Tibial nerve (tissue), 4 donors: ENCODE results near the gene NCBP2L. TPM values are rescaled to one million over a fixed set of nuclear protein-coding genes. Genes with fewer than 3 reads are reported as not detected.

Source experiments
- DNase-seq, 2 donors: peaks; one replicate each; pipeline ENCODE4 v3.0.0-alpha.2; 2019; ENCODE audit warnings: low spot score in 2 of 2
- H3K27ac ChIP-seq, 4 donors: fragments of 200-600 bp; sonication (generic) in 3 of 4; one replicate each; pipeline ENCODE4 v1.5.1; 2017 to 2019; ENCODE audit warnings: mild to moderate bottlenecking in 1 of 4
- H3K27me3 ChIP-seq, 2 donors: fragments of 200-600 bp; sonication (generic) in 1 of 2; one replicate each; pipeline versions ENCODE4 v1.5.1 to v1.6.0; 2017 to 2019
- H3K36me3 ChIP-seq, 3 donors: fragments of 200-600 bp; sonication (generic); one replicate each; pipeline ENCODE4 v1.5.1; 2018 to 2019
- H3K4me1 ChIP-seq, 4 donors: fragments of 200-600 bp; sonication (generic) in 3 of 4; one replicate each; pipeline ENCODE4 v1.5.1; 2017 to 2019
- H3K4me3 ChIP-seq, 4 donors: fragments of 200-600 bp; sonication (generic) in 3 of 4; one replicate each; pipeline ENCODE4 v1.5.1; 2017 to 2019; ENCODE audit warnings: mild to moderate bottlenecking in 1 of 4, moderate library complexity in 1 of 4
- H3K9me3 ChIP-seq, 4 donors: fragments of 200-600 bp; sonication (generic) in 3 of 4; one replicate each; pipeline ENCODE4 v1.5.1; 2017 to 2019
- EP300 ChIP-seq, 2 donors: sonication (generic); formaldehyde crosslinking; IDR thresholded peaks; one replicate each; pipeline ENCODE4 v1.6.1; 2017; ENCODE audit warnings: antibody characterized with exemption in 2 of 2, mild to moderate bottlenecking in 1 of 2
- POLR2A ChIP-seq, 2 donors: fragments of 450-650 bp; IDR thresholded peaks; one replicate each; pipeline ENCODE4 v1.6.1; 2017; ENCODE audit warnings: antibody characterized with exemption in 2 of 2, mild to moderate bottlenecking in 2 of 2, moderate library complexity in 2 of 2
- WGBS, 2 donors: methylation state at CpG; one replicate each; pipeline ENCODE4 v1.1.5; 2018; 5-methylcytosine and 5-hydroxymethylcytosine counted together
- total RNA-seq, 4 donors: library from RNA; depleted of rRNA; stranded (reverse); fragments of >200 nt; gene quantifications; one replicate each; pipeline ENCODE4 v1.1.0, GENCODE V29; 2016
- TF ChIP-seq, protein P1 (sequence below), 5 experiments: fragments of 200-600 bp in 3 of 5; fragments of 450-650 bp in 2 of 5; sonication (generic) in 3 of 5; IDR thresholded peaks; one replicate each; pipeline ENCODE4 v1.5.1; 2016 to 2019; ENCODE audit warnings: antibody characterized with exemption in 5 of 5, mild to moderate bottlenecking in 3 of 5, moderate library complexity in 2 of 5

NCBP2L gene
- total RNA-seq: not detected

DNA sequence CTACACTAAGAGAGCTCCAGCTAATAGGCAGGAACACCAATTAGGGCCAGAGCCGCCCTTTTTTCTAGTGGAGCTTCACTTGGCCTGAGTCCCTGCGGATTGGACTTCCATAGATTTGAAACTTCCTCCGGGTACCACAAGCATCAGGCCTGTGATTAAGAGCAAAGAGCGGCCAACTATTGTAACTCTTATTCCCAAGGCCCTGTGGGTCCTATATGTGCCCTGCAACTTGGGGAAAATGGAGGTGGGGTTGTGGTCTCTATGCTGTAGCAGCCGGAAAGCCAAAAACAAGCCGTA is at the start of gene NCBP2L:
TSS of gene NCBP2L (plus strand) at position 198 of the 297 bp plus-strand sequence. CDS start 16,488 bp downstream, outside the sequence.
- 68 to 91% methylated on average over 4 to 6 of the region's 6 CpGs for WGBS, 2 donors
- H3K36me3 ChIP-seq: no peaks in the 10 kb centered on the region
- no peak for DNase-seq
- H3K27ac ChIP-seq: peak within 1 kb of the TSS; percentile 80 to 96 (median 88)
- peak within 1 kb of the TSS; percentile 29 to 69 (median 54) for H3K4me3 ChIP-seq
- H3K27me3 ChIP-seq: peaks cover 0 to 21% of the 10 kb centered on the region in 2 donors
- H3K4me1 ChIP-seq: peaks cover 0 to 12% (median 0%) of the 10 kb centered on the region in 4 donors
- TF ChIP-seq, protein P1, sequence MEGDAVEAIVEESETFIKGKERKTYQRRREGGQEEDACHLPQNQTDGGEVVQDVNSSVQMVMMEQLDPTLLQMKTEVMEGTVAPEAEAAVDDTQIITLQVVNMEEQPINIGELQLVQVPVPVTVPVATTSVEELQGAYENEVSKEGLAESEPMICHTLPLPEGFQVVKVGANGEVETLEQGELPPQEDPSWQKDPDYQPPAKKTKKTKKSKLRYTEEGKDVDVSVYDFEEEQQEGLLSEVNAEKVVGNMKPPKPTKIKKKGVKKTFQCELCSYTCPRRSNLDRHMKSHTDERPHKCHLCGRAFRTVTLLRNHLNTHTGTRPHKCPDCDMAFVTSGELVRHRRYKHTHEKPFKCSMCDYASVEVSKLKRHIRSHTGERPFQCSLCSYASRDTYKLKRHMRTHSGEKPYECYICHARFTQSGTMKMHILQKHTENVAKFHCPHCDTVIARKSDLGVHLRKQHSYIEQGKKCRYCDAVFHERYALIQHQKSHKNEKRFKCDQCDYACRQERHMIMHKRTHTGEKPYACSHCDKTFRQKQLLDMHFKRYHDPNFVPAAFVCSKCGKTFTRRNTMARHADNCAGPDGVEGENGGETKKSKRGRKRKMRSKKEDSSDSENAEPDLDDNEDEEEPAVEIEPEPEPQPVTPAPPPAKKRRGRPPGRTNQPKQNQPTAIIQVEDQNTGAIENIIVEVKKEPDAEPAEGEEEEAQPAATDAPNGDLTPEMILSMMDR (IDR thresholded peaks at IDR 0.05): peak in 1 of 5 experiments; percentile 5
- TF ChIP-seq POLR2A (IDR thresholded peaks at IDR 0.05): no peak
- H3K9me3 ChIP-seq: no peaks in the 10 kb centered on the region

DNA sequence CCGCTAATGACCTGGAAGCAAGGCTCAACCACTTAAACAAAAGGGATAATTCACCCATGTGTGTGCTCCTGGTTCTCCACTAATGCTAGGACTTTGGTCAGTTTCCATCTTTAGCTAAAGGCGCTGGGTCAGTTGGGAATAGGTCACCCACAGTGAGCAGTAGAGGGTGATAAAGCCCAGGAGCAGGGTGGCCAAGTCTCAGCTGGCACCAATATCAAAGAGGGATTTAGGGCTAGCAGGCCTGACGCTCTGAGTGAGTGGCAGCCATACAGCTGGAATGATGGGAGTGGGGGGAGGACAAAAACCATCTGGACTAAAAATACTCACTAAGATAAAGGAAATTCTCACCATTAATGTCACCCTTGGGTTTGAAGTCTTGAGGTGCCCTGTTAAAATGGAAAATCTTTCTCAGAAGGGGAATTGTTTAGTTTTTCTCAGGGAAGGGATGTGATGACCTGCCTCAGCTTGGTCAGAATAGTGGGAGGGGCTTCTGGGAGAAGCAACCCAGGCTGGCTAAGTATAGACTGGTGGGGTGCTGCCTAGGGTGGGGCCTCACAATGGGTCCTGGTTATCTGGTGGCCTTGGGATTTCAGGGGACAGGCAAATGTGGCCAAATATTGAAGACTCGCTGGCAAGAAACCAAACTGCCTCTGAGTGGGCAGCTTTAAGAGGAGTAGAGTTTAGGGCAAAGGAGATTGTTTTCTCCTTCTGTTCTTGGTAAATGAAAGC is 49.0 kb upstream of the NCBP2L start:
- no peak for TF ChIP-seq POLR2A (IDR thresholded peaks at IDR 0.05)
- TF ChIP-seq, protein P1 (IDR thresholded peaks at IDR 0.05): no peak
- TF ChIP-seq EP300 (IDR thresholded peaks at IDR 0.05): no peak
- H3K4me3 ChIP-seq: no peak overlapping the region
- H3K9me3 ChIP-seq: no peaks in the 10 kb centered on the region
- H3K36me3 ChIP-seq: no peaks in the 10 kb centered on the region
- H3K27me3 ChIP-seq: no peaks in the 10 kb centered on the region
- peaks cover 0 to 99% (median 22%) of the 10 kb centered on the region in 4 donors for H3K4me1 ChIP-seq
- H3K27ac ChIP-seq: peak overlapping the region; percentile 18 to 97 (median 70)
- 64 to 70% methylated on average over 4 of the region's 4 CpGs for WGBS, 2 donors
- no peak for DNase-seq

DNA sequence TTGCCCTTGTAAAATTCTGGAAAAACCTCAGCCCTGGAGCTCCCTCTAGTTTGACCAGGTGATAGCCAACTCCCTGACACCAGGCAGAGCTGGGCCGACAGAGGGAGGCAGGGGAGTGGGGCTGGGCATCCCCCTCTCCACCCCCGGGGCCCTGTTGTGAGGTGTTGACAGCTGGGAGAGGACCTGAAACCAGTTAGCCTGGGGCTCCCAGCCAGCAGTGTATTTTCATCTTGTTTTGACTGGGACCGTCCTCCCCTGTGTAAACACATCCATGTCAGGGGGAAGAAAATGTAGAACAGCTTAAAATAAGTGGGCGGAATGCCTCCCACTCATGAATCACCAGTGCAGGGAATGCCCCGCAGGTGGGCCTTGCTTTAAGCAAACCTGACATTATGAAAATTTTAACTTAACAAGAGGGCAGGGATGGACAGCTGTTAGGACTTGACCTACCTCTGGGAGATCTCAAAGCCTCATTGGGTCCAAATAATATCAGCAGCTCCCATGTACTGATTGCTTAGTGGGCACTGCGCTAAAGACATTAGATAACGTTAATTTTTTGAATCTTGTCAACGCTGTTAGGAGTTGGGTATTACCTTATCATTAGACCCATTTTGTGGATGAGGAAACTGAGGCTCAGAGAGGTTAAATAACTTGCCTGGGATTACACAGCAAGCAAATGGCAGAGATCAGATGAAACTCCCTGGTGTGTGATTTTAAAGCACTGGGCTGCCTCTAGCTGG is 47.8 kb upstream of the NCBP2L start:
- Histone ChIP-seq H3K36me3 (no peaks in the 10 kb centered on the region), H3K27ac (peak overlapping the region; percentile 18 to 97 (median 70)), H3K4me1 (peaks cover 0 to 97% (median 22%) of the 10 kb centered on the region in 4 donors), H3K4me3 (no peak overlapping the region), H3K27me3 (no peaks in the 10 kb centered on the region), H3K9me3 (no peaks in the 10 kb centered on the region)
- no peak for DNase-seq
- TF ChIP-seq, protein P1 (IDR thresholded peaks at IDR 0.05): no peak
- TF ChIP-seq EP300 (IDR thresholded peaks at IDR 0.05): no peak
- TF ChIP-seq POLR2A (IDR thresholded peaks at IDR 0.05): no peak
- WGBS, 2 donors: 63 to 88% methylated on average over 4 to 8 of the region's 8 CpGs

DNA sequence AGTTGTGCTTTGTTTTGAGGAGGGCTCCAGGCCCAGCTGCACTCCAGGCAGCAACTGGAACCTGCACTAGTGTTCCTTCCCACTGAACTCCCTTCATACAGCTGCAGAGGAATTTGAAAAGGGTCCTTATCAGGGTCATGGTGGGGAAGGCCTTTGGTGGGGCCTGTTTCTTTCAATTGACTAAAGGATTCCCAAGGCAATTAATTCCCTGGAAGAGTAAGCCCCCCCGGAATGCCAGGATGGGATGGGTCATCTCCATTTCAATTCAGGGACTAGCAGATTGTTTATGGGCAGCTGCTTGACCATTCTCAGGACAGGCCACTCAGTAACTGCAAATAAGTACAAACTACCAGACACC is 47.3 kb upstream of the NCBP2L start:
- Histone ChIP-seq H3K9me3 (no peaks in the 10 kb centered on the region), H3K27ac (peak overlapping the region in 3 of 4 donors; percentile 59 to 97 (median 81)), H3K4me3 (no peak overlapping the region), H3K36me3 (no peaks in the 10 kb centered on the region), H3K27me3 (no peaks in the 10 kb centered on the region), H3K4me1 (peaks cover 0 to 96% (median 22%) of the 10 kb centered on the region in 4 donors)
- DNase-seq: no peak
- no peak for TF ChIP-seq EP300 (IDR thresholded peaks at IDR 0.05)
- TF ChIP-seq POLR2A (IDR thresholded peaks at IDR 0.05): no peak
- TF ChIP-seq, protein P1 (IDR thresholded peaks at IDR 0.05): no peak
- WGBS, 2 donors: 13 to 50% methylated on average over 1 of the region's 1 CpG
